Peyer's patch (tissue), 4 donors: ENCODE measurements around the gene THAP3. TPM values are rescaled to one million over a fixed set of nuclear protein-coding genes. Genes with fewer than 3 reads are reported as not detected.

Experiments
- DNase-seq, 3 donors: peaks; one replicate each; pipeline ENCODE4 v3.0.0-alpha.2; 2017 to 2019
- H3K27ac ChIP-seq, 4 donors: fragments of 200-600 bp; sonication (generic); one replicate each; pipeline ENCODE4 v1.5.1; 2016 to 2019
- H3K27me3 ChIP-seq, 2 donors: fragments of 200-600 bp; sonication (generic); one replicate each; pipeline ENCODE4 v1.5.1; 2019
- H3K36me3 ChIP-seq, 3 donors: fragments of 200-600 bp; sonication (generic); one replicate each; pipeline ENCODE4 v1.5.1; 2016 to 2019
- H3K4me1 ChIP-seq, 4 donors: fragments of 200-600 bp; sonication (generic); one replicate each; pipeline ENCODE4 v1.5.1; 2016 to 2019
- H3K4me3 ChIP-seq, 4 donors: fragments of 200-600 bp; sonication (generic); 1 replicate in 3 of 4; 2 replicates in 1 of 4; pipeline ENCODE4 v1.5.1; 2016 to 2019; ENCODE audit warnings: mild to moderate bottlenecking in 1 of 4
- H3K9me3 ChIP-seq, 4 donors: fragments of 200-600 bp; sonication (generic); one replicate each; pipeline ENCODE4 v1.5.1; 2016 to 2019; ENCODE audit warnings: mild to moderate bottlenecking in 1 of 4
- POLR2A ChIP-seq, 2 donors: fragments of 450-650 bp; IDR thresholded peaks; one replicate each; pipeline ENCODE4 v1.5.1; 2017; ENCODE audit warnings: antibody characterized with exemption in 2 of 2, mild to moderate bottlenecking in 2 of 2, moderate library complexity in 2 of 2
- total RNA-seq, 4 donors: library from RNA; depleted of rRNA; stranded (reverse); fragments of >200 nt; gene quantifications; one replicate each; pipeline ENCODE4 v1.1.0, GENCODE V29; 2016
- TF ChIP-seq, protein P1 (sequence below), 6 experiments: fragments of 450-650 bp in 4 of 6; fragments of 200-600 bp in 2 of 6; sonication (generic) in 1 of 6; IDR thresholded peaks; one replicate each; pipeline ENCODE4 v1.5.1; 2017 to 2019; ENCODE audit warnings: antibody characterized with exemption in 6 of 6, mild to moderate bottlenecking in 3 of 6, moderate library complexity in 1 of 6

The THAP3 gene
- total RNA-seq, 4 donors from 2014 or later, result 9.9 to 22.8 (median 18.8) TPM

DNA sequence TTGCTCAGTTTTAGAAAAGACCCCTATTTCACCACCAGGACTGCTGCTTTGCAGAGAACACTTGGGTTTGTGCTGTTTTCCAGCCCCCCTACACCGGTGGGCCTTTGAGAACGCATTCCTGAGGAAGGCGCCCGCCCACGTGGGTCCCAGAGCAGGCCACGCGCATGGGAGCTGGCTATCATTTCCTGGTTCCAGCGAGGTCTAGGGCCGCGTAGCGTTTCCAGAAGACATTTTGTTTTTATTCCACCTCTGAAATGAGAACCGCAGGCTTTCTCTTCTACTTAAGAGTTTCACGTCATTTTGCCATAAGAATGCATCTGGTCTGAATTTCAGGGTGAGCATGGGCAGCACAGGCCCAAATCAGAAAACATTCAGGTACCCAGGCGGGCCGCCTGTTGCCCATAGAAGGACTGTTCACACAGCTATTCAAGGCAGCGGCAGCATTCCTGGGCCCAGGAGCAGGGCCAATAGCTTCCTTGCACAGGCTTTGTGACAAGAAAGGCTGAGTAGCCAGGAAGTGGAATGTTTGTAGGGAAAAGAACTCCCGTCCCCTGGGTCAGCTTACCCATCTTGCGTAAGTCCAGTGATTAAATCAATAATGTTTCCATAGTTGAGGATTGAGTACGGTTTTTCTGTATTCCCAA lies 20.6 kb upstream of the THAP3 start:
- DNase-seq, result peak in 2 of 3 donors; percentile 58 to 69
- TF ChIP-seq POLR2A (IDR thresholded peaks at IDR 0.05), result no peak
- TF ChIP-seq, protein P1, sequence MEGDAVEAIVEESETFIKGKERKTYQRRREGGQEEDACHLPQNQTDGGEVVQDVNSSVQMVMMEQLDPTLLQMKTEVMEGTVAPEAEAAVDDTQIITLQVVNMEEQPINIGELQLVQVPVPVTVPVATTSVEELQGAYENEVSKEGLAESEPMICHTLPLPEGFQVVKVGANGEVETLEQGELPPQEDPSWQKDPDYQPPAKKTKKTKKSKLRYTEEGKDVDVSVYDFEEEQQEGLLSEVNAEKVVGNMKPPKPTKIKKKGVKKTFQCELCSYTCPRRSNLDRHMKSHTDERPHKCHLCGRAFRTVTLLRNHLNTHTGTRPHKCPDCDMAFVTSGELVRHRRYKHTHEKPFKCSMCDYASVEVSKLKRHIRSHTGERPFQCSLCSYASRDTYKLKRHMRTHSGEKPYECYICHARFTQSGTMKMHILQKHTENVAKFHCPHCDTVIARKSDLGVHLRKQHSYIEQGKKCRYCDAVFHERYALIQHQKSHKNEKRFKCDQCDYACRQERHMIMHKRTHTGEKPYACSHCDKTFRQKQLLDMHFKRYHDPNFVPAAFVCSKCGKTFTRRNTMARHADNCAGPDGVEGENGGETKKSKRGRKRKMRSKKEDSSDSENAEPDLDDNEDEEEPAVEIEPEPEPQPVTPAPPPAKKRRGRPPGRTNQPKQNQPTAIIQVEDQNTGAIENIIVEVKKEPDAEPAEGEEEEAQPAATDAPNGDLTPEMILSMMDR (IDR thresholded peaks at IDR 0.05), result peak in 3 of 6 experiments; percentile 8 to 13 (median 8)
- Histone ChIP-seq H3K27ac (peak overlapping the region; percentile 92 to 99 (median 98)), H3K9me3 (no peaks in the 10 kb centered on the region), H3K4me1 (peaks cover 0 to 21% (median 16%) of the 10 kb centered on the region in 4 donors), H3K4me3 (peak overlapping the region; percentile 54 to 98 (median 97)), H3K27me3 (no peaks in the 10 kb centered on the region), H3K36me3 (no peaks in the 10 kb centered on the region)

DNA sequence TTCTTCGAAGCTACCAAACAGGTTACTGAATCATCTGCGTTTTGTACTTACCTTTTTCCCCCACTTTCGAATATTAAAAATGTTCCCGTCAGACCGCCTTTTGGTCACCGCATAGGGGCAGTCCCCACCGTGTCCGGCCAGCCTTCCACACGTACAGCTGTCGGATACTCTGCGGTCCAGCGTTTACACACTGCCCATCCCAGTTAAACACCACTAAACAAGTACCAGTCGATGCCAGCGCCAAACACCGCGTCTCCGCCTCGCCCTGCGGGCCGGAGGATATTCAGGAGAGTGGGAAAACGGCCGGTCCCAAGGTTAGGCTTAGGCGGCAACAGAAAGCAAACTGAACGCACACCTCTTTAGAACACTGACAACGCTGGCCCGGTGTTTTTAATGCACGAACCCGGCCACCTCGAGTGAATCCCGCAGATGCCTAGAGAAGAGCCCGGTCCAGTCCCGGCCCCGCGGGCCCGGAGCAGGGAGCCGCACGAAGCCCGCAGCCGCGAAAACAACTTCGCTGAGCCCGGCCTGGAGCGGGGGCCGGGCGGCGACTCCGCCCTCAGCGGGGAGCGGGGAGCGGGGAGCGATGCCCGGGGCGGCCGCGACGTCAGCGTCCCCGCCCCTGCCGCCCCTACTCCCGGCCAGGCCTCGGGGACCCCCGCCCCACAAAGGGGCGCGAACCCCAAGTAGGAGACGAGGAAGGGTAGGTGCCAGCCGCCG lies 11.9 kb upstream of the THAP3 start:
- Histone ChIP-seq H3K36me3 (peaks cover 0 to under 1% (median 0%) of the 10 kb centered on the region in 3 donors), H3K27me3 (no peaks in the 10 kb centered on the region), H3K9me3 (no peaks in the 10 kb centered on the region), H3K4me3 (peak overlapping the region; percentile 83 to 100 (median 92)), H3K27ac (peak overlapping the region; percentile 87 to 93 (median 92)), H3K4me1 (peaks cover 0 to 11% (median 2%) of the 10 kb centered on the region in 4 donors)
- TF ChIP-seq, protein P1 (IDR thresholded peaks at IDR 0.05), result no peak
- TF ChIP-seq POLR2A (IDR thresholded peaks at IDR 0.05), result peak in 1 of 2 donors; percentile 46
- DNase-seq, result peak in 2 of 3 donors; percentile 44 to 68

DNA sequence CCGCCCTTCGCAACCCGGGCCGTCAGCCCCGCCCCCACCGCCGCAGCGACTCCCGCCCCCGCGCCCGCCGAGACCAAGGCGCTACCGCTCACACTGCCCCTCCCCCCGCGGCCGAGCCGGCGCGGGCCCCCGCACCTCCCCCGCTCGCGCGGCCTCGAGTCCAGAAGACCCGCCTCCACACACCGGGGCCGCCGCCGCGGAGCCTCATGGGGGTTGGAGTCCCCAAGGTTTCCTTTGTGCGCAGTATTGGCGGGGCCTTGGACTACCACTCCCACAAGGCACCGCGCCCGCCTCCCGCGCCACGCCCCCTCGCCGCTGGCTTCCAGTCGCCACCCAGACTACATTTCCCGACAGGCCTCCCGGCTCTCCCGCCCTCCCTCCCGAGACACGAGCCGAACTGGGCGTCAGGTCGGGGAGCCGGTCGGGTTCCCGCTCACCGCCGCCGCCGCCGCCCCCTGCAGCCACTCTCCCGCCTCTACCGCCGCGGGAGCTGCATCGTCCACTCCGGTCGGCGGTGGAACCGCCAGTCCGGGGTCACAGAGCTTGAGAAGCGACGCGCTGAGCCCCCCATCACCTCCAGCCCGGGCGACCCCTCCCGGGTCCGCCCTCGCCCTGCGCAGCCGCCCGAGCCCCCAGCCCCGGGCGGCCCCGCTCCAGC lies 11.2 kb upstream of the THAP3 start, which contains the start of gene PHF13:
TSS of gene PHF13 (plus strand) at position 371 of the 658 bp plus-strand sequence. CDS start 336 bp downstream, outside the sequence.
- peak within 1 kb of the TSS; percentile 83 to 100 (median 92) for H3K4me3 ChIP-seq
- no peaks in the 10 kb centered on the region for H3K27me3 ChIP-seq
- H3K36me3 ChIP-seq, result peaks cover 0 to 7% (median 0%) of the 10 kb centered on the region in 3 donors
- H3K27ac ChIP-seq, result peak within 1 kb of the TSS; percentile 87 to 93 (median 92)
- H3K4me1 ChIP-seq, result peaks cover 0 to 11% (median 2%) of the 10 kb centered on the region in 4 donors
- TF ChIP-seq POLR2A (IDR thresholded peaks at IDR 0.05), result peak in 1 of 2 donors; percentile 37
- TF ChIP-seq, protein P1 (IDR thresholded peaks at IDR 0.05), result no peak
- H3K9me3 ChIP-seq, result no peaks in the 10 kb centered on the region
- DNase-seq, result peak; percentile 99 to 100 (median 100)

DNA sequence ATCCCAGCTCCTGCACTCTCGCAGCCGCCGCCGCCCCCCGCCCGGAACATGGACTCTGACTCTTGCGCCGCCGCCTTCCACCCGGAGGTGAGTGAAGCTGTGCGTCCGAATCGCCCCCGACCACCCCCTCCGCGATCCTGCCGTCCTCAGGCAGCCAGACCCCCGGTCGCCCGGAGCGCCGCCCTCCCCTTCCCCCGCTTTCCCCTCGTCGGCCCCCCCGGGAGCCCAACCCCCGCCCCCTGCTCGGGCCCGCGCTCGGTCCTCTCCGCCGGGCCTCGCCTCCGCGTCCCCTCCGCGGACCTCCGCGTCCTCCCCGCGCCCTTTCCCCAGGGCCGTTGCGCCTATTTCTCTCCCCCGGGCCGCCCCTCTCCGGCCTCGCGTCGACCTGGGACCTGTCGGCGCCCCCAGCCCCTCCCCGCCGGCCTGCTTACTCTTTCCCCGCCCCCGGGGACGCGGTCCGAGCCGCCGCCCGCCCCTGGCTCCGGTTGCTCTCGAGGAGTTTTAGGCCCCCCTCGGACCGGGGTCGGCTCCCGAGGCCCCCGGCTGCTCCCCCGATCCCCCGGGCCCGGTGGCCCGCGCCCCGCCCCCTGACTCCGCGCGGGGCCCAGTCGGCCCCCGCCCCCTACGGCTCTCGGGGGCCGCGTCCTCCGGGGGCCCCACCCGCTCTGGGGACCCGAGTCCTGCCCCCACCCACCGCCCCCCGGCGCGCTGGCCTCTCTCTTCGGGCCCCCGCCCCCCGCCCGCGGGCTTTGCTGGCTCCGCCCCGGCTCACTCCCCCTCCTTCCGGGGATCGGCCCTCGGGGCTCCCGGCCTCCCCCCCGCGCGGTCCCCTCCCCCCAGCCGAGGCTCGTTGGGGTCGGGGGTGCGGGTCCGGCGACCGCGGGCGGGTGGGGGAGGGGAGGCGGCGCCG lies 10.4 kb upstream of the THAP3 start:
- Histone ChIP-seq H3K9me3 (no peaks in the 10 kb centered on the region), H3K4me3 (peak overlapping the region; percentile 83 to 100 (median 92)), H3K4me1 (peaks cover 0 to 11% (median 2%) of the 10 kb centered on the region in 4 donors), H3K27me3 (no peaks in the 10 kb centered on the region), H3K27ac (peak overlapping the region; percentile 87 to 93 (median 92)), H3K36me3 (peaks cover 0 to 9% (median 0%) of the 10 kb centered on the region in 3 donors)
- peak; percentile 64 to 80 (median 70) for DNase-seq
- TF ChIP-seq POLR2A (IDR thresholded peaks at IDR 0.05), result no peak
- TF ChIP-seq, protein P1 (IDR thresholded peaks at IDR 0.05), result no peak
